ENCODE data around the gene NRXN3.
"Not testable (repeated sequence)": the region's sequence is repeated elsewhere in the genome, so short reads cannot be mapped to it uniquely, and the experiment has no call there.

Gene NRXN3

GRCh38 chr14:78501909-78502308 is 331.7 kb downstream of the NRXN3 start:
- DNase-seq = no peak

GRCh38 chr14:78508023-78508422 is 337.9 kb downstream of the NRXN3 start:
- no peak for DNase-seq

DNA sequence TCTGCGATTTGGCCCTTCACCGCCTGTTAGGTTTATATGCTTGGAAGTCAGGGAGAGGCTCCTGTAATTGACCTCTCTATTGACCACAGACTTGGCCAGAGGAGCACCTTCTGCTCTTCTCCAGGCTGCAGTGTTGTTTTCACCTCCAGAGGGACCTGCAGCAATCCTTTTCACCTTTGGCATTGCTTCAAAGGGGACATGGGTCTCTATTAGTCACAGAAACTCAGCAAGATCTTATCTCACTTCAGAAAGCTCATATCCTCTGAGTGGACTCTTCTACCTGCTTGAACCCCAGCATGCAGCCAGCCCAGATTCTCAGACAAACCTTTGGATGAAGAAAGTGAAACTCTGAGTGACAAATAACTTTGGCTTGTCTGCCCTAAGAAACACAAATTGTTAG is 339.3 kb downstream of the NRXN3 start:
- DNase-seq = no peak

DNA sequence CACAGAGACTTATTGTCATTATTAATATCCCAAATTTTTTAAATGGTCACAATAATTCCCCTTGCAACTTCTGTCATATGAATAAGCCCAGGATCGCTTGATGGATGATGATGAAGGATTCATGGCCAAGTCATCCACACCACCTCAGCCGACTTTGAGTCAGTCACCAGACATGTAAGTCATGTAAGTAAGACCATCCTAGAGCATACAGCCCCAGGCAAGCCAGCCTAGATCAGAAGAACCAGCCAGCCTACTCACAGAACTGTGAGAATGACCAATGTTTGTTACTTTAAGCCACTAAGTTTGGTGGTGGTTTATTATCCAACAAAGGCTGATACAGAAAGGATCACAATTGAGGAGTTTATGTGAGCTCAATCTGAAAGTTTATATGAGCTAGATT is 341.8 kb downstream of the NRXN3 start:
- DNase-seq = no peak

DNA sequence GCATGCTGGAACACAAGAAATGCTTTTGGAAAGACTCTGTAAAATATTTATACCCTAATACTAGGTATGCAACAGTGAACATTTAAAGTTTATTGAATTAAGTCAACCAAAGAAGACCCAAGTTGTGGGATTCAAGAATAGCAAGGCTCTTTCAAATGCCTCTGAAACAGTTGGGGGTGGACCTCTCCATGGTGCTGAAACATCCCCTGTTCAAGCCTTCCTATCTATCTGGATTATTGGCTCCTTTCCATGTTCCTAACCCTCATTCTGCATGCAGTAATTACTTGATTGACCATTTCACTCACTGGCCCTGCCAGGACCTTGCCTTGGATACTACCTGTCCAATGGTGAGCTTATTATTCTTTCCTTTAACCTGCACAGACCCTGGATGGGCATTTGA is 349.7 kb downstream of the NRXN3 start:
- DNase-seq = peak; percentile 19 to 62 (median 39)

DNA sequence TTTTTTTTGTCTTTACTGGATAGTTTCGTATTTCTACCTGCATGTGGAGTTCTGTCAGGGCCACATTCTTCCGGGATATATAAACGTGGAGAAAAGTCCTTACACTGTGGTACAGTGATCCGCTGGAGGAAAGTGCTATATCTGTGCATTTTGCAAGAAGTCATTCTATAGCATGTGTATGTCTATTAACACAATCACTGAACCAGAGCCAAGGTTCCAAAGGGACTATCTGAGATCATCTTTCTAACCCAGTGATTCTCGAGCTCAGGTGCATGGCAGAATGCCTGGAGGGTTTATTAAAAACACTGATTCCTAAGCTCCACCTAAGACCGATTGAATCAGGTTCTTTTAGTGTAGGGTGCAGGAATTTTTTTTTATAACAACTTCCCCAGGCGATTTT is 354.0 kb downstream of the NRXN3 start:
- DNase-seq = no peak

DNA sequence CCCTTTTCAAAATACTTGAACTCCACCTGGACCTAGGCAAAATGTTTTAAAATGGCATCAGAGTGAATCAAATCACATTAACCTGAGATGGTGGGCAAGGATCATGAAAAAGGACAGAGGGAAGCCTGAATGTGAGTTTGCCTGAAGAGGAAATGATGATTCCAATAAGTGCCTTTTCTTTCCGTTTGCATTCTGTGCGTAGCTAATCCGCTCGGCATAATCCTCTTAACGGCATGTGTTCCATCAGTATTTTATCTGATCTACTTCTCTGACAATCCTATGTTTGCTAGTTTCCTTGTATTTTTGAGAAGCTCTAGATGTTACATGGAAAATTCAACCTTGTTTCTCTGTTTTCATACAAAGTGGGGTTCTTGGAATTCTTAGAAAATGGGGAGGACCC is 354.6 kb downstream of the NRXN3 start:
- no peak for DNase-seq

DNA sequence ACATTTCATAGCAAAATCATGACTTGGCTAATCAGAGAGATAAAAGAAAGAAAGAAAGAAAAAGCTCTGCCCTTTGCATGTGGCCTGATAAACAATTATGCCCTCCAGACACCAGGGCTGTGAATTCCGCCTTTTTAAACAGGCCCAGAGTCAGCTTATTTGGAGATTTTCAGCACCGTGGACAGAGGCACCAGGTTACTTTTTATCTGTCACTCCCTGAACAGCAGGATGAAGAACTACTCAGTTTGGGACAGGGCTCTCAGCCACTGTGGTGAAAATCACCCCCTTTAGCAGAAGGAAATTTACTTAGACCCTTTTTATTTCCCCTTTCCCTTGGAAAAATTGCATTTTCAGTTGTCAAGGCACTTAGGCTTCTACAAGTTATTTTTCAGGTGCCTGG is 359.9 kb downstream of the NRXN3 start:
- peak in 2 of 3 donors; percentile 20 to 47 for DNase-seq

DNA sequence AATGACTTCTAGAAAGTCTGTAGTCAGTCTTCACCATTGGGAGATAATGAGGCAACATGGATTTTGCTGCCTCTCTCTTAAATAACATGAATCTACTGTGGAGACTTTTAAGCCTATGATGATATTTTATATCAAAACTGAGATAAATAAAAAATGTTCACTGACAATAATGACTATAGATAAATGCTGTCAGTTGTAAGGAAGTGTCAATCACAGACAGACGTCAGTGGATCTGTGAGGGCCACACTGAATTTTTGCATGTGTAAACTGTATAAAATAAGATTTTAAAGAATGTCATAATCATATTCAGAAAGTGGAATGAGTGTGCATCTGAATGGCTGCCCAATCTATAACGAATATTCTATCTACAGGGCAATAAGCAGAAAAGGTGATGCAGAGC is 364.0 kb downstream of the NRXN3 start:
- no peak for DNase-seq

DNA sequence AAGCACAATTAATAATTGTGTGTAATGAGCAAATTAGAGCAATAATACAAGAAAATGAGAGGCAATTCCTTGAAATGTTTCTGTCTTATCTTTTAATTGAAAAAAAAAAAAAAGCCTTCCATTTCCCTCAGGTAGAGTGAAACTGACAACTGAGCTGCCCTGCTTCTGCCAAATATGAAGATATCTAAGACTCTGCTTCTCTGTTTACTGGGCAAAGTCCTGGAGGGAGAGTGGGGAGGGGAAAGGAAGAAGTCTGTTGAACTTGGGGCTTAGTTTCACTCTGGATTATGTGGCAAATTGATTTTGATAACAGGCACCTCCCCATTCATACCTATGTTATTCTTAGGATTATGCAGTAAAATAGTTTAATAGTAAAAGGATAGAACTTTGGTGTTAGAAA is 364.9 kb downstream of the NRXN3 start:
- DNase-seq = no peak

DNA sequence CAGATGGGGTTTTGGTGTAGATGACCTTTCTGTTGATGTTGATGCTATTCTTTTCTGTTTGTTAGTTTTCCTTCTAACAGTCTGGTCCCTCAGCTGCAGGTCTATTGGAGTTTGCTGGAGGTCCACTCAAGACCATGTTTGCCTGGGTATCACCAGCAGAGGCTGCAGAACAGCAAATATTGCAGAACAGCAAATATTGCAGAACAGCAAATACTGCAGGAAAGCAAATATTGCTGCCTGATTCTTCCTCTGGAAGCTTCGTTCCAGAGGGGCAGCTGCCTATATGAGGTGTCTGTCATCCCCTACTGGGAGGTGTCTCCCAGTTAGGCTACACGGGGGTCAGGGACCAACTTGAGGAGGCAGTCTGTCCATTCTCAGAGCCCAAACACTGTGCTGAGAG is 371.6 kb downstream of the NRXN3 start:
- not testable (repeated sequence) for DNase-seq

- no peak for DNase-seq
These were observed 373.3 kb downstream of the NRXN3 start for GRCh38 chr14:78543433-78543832.

DNA sequence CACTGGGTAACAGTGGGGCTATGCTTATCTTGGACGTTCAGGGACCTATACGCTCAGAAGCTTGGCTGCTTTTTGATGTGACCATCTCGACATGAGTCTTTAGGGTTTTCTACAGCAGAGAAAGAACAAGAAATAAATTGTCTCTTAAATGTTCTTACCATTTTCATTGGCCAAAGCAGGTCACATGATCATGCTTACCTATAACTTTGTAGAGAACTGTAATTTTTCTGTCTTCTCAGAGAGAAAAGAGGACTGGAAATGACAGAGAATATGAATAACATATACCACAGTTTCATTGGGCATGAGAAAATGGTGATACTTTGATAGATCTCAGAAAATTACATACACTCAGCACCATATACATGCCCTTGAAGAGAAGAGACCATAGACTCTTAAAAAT is 390.9 kb downstream of the NRXN3 start:
- no peak for DNase-seq

DNA sequence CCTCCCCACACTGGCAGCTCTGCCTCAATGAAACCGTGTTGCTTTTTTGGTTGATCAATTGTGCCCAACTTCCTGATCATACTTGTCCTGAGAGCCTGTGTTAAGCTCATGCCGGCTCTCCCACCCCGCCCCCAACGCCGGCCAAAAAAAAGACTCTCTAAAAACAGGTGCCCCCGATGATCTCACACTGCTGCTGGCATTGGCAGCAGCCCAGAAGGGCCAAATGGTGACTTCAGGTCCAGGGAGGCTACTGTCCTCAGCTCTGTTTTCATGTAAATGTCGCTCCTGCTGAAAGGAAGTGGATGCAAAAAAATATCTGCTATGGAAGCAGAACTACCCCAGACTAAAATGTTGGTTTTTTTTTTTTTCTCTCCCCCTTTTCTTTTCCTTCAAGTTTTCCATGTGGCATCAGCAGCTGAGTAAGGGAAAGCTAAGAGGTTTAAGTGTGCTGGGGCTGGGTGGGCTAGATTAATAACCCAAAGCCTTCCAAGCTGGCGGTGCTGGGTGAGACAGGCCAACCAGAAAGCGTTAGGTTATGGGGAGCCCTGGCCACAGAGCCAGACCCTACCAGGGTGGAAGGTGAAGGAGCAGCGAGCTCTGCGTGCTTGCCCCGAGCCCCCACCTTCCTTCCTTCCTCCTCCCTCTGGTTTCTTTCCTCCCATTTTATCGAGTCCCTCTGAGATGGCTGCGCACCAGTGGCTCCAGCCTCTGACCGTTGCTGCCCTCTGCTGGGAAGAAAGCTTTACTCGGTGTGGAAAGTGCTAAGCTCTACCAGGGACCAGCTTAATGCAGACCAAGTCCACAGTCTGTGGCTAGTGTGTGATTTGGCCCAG is 396.1 kb downstream of the NRXN3 start:
- peak; percentile 68 to 82 (median 82) for DNase-seq

DNA sequence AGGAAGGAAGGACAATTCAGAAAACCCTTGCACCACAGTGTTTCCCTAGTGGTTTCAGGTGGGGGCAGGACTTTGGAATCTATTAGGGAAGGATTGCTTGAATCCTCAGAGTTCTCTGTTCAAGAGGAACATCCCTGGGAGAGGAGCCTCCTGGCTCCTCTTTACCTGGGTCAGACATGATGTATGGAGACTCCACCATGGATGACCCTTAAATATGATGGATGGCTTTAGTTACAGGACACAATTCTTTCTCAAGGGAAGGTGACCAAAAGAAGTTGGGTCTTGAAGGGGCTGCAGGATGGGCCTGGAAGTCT is 396.6 kb downstream of the NRXN3 start:
- DNase-seq = no peak

- no peak for DNase-seq
These were observed 397.2 kb downstream of the NRXN3 start for GRCh38 chr14:78567343-78567742.

- not testable (repeated sequence) for DNase-seq
These were observed 403.6 kb downstream of the NRXN3 start for GRCh38 chr14:78573736-78574135.

- DNase-seq = no peak
These were observed 406.4 kb downstream of the NRXN3 start for GRCh38 chr14:78576437-78577166.

GRCh38 chr14:78581229-78581628 is 411.1 kb downstream of the NRXN3 start:
- DNase-seq = peak in 2 of 3 donors; percentile 8 to 24

DNA sequence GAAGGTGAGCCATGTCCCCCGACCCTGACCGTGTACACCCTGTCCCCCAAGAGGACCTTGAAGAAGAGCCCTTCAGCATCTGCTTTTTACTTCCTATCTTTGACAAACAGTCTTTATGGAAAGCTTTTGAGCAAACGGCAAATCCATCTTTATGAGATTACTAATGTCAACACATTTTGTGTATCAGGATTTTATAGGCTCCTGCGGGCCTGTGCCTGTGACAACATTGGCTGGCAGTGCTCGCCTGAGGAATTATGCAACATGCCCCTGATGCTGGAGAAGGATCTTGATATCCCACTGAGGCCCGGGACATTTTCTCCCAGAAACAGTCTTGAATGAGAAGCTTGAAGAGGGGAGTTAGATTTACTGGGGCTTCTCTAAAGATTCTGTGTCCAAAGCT is 416.5 kb downstream of the NRXN3 start:
- DNase-seq = no peak

DNA sequence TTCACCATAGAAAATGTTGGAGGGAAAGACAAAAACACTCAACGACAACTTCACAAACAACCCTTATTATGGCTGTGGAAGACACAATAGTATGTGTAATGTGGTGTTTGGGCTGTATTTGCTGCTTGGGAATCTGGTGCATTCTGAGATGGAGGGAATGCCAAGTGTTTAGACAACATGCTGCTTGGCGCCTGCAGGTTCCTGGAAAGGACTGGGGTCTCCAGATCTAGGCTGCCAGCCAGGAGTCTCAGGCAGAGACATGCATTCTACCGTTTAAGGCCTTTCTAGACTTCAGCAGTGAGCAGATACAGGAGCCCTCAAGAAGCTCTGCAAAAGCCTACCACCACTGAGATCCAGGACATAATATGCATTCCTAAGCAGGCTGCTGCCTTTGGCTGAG is 418.7 kb downstream of the NRXN3 start:
- no peak for DNase-seq

DNA sequence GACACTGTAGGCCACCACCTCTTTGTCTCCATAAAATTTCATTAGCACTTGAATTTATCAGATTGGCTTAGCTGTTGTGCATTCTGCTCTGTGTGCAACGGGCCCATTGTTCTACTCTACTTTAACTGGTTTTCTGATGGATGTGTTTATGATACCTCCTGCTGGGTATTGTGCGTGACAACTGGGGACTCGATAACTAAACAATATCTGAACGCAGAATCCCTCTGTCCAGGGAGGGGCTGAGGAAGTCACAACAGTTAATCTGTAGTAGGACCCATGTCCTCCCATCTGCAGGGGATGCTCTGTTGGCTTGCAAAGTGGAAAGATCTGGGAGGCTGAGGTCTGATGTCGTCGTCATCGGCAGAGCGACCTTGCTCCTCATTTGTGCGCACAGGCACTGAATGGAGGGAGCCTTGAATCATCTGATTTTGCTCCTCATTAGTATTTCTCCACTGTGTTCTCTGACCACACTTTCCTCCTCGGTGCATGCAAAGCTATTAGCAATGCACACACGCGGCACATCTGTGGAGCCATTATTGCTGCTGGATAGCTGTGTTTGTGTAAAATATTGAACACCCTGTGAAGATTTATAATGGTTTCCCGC is 422.5 kb downstream of the NRXN3 start:
- no peak for DNase-seq

GRCh38 chr14:78593949-78594348 is 423.8 kb downstream of the NRXN3 start:
- DNase-seq = no peak

GRCh38 chr14:78595797-78596196 is 425.6 kb downstream of the NRXN3 start:
- DNase-seq = no peak

All from suppressor macrophage treated with lipopolysaccharide for 1 hour (primary cell).